HG02870 (cell line): ENCODE measurements around the gene EXOC4.
"Not testable (repeated sequence)": the region's sequence is repeated elsewhere in the genome, so short reads cannot be mapped to it uniquely, and the experiment has no call there.

Source experiments
- ATAC-seq: cut with Tn5 transposase; IDR thresholded peaks from one replicate; pipeline ENCODE4 v1.9.1; 2021; ENCODE audit warnings: mild to moderate bottlenecking, moderate library complexity; ENCODE audit not compliant: unreplicated experiment

EXOC4 gene

GRCh38 chr7:133994100-133994499 lies 741.2 kb downstream of the EXOC4 start:
- not testable (repeated sequence) for ATAC-seq

- no peak for ATAC-seq
These were observed 744.6 kb downstream of the EXOC4 start for GRCh38 chr7:133997463-133997862.

DNA sequence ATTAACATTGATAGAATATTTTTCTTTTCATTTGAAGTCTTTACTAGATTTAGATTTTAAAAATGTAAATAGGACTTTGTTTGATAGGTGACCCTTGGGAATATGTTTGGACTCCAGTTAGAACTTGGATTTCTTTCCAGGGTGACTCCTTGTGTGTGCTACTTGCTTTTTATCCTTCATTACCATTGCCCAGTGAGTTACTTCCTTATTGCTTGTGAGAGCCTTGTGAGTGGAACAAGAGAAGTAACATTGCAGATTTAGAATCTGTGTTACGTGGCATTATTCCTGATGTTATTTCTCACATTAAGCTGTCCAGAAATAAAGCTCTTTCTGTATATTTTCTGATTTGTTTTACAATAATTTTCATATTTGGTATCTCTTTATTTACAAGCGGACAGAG lies 746.3 kb downstream of the EXOC4 start:
- ATAC-seq: no peak

DNA sequence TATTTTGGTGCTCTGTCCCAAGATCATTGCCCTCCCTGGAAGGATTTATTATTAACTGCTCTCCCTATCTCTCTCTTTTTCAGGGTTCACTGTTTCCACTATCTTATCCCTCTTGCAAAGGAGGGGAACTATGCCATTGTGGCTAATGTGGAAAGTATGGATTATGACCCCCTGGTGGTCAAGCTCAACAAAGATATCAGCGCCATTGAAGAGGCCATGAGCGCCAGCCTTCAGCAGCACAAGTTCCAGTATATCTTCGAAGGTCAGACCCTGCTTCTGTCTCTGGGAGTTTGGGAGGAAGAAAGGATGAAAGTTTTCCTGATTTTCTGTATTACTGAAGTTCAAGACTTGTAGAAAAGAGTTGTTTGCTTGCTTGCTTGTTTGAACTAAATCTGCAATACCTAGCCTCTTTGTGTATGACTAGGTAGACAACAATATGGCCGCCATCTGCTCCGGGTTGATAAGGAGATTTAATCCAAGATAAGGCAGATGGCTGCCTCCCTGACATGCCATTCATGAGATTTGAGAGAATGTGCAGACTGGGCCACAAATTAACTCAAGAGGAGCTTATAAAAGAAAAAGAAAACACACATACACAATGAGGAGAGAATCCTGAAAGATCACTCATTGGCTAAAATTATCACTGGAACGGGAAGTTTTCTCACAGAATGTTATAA lies 752.1 kb downstream of the EXOC4 start:
- ATAC-seq: no peak

- ATAC-seq: no peak
These were observed 756.6 kb downstream of the EXOC4 start for GRCh38 chr7:134009314-134010110.

DNA sequence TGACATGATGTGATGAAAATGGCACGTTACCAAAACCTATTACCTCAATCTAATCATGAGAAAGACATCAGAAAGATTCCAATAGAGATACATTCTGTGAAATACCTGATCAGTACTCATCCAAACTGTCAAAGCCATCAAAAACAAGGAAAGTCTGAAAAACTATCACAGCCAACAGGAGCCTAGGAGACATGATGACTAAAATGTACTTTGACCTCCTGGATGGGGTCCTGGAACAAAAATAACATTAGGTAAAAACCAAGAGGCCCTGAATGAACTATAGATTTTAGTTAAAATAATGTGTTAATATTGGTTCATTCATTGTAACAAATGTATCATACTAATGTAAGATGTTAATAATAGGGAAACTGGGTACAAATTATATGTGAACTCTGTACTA lies 760.4 kb downstream of the EXOC4 start:
- no peak for ATAC-seq

GRCh38 chr7:134014935-134015334 lies 762.1 kb downstream of the EXOC4 start:
- no peak for ATAC-seq

GRCh38 chr7:134016223-134016941 lies 763.5 kb downstream of the EXOC4 start:
- ATAC-seq: no peak

DNA sequence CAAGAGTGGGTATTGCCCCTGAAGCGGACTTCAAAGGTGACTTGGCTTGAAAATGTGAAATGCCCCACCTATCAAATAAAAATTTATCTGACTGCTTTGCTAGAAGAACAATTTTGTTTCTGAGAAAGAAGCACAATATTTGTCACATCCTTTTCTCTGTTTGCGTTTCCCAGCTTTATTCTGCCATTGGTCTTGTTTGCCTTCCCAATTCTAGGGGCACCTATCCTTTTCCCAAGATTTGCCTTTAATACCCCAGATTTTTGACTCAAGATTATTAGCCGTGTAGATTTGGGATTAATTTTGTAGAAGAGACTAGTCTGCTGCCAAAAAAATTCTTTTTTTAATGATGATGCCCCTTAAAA lies 764.0 kb downstream of the EXOC4 start:
- no peak for ATAC-seq

DNA sequence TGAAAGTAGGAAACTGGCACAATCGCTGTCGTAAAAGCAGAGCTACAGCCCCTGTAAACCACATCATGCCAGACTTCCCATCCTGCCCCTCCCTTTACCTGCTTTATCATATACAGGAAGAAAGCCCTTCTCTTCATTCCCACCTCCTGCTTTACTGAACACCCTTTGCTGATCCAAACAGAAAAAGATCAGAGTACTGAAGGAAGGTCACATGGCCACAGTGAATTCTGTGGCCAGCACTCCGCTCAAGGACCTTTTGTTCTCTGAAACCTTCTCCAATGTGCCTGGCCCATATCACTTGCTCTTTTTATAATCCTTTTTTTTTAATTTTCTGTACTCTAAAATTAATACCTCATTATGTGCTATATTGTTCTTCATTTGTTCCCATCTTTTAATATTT lies 765.4 kb downstream of the EXOC4 start:
- ATAC-seq: no peak

GRCh38 chr7:134019251-134019650 lies 766.4 kb downstream of the EXOC4 start:
- no peak for ATAC-seq

DNA sequence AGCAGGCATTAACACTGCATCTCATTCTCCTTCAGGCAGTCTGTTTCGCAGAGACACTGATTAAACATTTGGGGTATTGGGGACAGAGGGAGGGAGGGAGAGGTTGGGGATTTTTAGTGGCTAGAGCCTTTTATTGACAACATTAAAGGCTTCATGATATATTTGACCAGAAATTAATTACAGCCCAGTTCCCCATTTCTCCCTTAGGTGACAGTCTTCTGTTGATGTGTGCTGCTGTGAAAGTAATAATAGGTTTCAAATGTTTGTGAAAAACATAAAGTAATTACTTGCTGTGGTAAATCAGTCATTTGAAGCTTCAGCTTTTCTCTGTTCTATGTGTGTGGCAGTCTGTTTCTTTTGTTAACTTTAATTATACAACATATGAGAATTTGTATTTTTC lies 769.0 kb downstream of the EXOC4 start:
- ATAC-seq: no peak

DNA sequence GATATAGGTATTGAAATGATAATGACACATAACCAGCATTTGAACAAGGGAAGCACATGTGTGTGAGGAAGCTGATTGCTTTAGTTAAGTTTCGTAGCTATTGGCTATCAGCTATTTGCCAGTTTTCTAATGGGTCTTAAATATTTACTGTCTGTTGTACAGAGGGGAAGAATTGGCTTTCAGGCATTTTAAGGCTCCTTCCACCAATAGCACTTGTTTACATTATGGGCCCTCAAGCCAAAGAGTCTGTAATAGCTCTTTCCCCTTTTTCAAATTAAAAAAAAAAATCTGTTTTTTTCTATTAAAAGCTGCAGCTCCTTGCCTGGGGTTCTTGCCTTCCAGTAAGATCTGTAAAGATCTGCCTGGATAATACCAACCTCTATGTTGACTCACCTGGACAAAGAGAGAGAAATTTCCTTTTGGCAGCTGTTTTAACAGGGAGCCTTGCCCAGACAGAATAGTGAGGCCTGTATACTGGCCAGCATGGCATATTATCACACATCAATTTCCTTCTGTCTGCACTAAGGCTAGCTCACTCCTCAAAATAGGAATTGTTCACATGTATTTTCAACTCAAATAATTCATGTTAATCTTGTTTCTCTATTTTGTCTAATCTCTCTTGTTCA lies 769.5 kb downstream of the EXOC4 start:
- ATAC-seq: no peak

GRCh38 chr7:134024739-134025138 lies 771.9 kb downstream of the EXOC4 start:
- ATAC-seq: no peak

- no peak for ATAC-seq
These were observed 776.0 kb downstream of the EXOC4 start for GRCh38 chr7:134028853-134029252.

- ATAC-seq: no peak
These were observed 776.9 kb downstream of the EXOC4 start for GRCh38 chr7:134029743-134030142.

GRCh38 chr7:134030460-134030865 lies 777.6 kb downstream of the EXOC4 start:
- no peak for ATAC-seq

DNA sequence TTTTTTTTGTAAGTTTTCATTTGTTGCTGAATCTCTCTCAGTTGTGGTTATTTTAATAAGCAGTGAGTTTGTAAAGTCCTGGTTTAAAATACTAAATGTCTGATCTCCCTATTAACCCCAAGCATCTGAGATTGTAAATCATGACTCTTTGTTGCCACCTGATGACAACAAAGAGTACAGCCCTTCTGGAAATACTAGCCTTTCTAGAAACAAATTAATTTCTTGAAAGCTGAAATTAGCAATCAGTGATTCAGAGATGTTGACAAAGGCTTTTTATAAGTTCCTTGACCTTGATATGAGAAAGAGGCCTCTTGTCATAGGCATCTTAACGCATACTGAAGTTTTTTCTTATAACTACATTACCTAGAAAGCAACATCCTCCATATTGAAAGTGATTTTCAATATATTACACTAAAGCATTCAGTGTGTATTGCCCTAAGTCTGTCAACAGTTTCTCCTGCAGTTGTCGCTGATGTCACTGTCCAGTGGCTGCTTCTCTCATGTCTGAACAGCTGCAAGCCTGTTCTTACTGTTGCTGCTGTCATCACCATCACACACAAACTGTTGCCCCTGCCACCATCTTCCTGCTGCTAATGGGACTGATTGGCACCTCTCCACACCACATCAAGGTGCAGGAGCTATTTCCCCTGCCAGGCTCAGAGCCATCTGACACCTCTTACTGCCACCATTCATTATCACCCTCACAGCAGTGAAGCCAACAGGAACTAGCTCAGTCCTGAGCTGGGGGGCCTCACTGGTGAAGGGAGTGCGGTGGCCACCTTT lies 779.1 kb downstream of the EXOC4 start:
- no peak for ATAC-seq

DNA sequence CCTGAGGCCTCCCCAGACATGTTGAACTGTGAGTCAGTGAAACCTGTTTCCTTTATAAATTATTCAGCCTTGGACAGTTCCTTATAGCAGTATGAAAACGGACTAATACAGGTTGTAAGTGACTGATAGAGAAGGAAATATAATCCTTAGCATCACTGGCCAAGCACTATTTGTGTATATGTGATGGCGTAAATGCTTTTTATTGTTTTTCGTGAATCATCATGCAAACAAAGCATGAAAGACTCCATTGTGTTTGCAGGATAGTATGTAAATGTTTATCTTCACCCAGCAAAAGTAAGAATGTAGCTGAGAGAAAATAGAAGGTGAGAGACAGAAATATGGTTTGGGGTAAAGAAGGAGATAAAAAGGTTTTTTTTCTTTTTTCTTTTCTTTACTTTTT lies 781.8 kb downstream of the EXOC4 start:
- no peak for ATAC-seq

DNA sequence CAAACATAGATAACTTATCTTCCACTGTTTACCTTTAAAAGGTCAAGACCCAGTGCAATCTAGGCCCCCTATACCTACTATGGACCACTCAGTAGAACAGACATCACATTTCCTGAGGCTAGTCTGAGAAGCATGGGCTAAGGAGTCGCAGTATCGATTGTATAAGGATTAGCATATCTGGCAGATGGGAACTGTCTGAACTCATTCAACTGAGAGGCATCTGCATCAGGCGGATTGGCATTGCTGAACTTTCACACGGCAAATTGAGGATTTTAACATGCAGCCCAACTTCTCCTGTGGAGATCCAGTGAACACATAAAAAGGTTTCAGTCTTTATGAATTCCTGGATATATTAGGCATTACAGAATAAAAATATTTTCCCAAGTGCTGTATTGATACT lies 785.1 kb downstream of the EXOC4 start:
- ATAC-seq: no peak

DNA sequence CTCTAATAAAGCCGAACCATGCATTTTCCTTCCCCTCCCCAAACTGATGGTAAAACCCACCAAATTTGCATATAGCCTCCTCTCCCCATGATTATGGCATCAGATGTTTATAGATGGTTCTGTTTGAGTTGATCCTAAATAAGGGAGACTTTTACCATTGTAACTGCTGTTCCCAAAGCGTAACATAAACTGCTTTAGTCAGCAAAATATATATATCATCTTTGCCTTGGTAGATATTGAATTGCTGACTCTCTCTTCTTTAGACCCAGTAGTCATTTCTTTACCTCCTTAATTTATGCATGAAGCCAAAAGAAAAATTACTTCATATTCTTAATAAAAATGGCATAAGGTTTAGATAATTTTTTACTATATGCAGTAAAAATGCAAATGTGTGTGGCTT lies 788.1 kb downstream of the EXOC4 start:
- ATAC-seq: no peak
